Ishikawa (cell line): ENCODE data around the gene PDCD1LG2.

ENCODE experiments used
- FOXM1 ChIP-seq: IDR thresholded peaks from 2 replicates; pipeline ENCODE4 v1.6.1; 2012; ENCODE audit warnings: low read depth, borderline replicate concordance
- TCF12 ChIP-seq: IDR thresholded peaks from 2 replicates; pipeline ENCODE4 v1.6.1; 2012; ENCODE audit warnings: low read depth
- YY1 ChIP-seq: IDR thresholded peaks from 2 replicates; pipeline ENCODE4 v1.6.1; 2012; ENCODE audit warnings: low read depth

- TF ChIP-seq YY1: no peak
- no peak for TF ChIP-seq FOXM1
- TF ChIP-seq TCF12: no peak
Observed at GRCh38 chr9:5502553-5502952, 7.8 kb upstream of the PDCD1LG2 start.
